ENCODE data around the gene AGTRAP. TPM values are rescaled to one million over a fixed set of nuclear protein-coding genes. Genes with fewer than 3 reads are reported as not detected.

AGTRAP gene, protein sequence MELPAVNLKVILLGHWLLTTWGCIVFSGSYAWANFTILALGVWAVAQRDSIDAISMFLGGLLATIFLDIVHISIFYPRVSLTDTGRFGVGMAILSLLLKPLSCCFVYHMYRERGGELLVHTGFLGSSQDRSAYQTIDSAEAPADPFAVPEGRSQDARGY
- total RNA-seq, result 43.4 and 59.9 TPM in 2 replicates

GRCh38 chr1:11735854-11736745, at the start of gene AGTRAP:
AGTRAP (plus strand) TSS chr1:11736136; CDS start chr1:11736209, 73 bp downstream.

GRCh38 chr1:11691302-11691914, 44.5 kb upstream of the AGTRAP start, which contains the start of gene DRAXIN:
DRAXIN (plus strand) TSS chr1:11691710; CDS start chr1:11706259, 14,549 bp downstream.

DNA sequence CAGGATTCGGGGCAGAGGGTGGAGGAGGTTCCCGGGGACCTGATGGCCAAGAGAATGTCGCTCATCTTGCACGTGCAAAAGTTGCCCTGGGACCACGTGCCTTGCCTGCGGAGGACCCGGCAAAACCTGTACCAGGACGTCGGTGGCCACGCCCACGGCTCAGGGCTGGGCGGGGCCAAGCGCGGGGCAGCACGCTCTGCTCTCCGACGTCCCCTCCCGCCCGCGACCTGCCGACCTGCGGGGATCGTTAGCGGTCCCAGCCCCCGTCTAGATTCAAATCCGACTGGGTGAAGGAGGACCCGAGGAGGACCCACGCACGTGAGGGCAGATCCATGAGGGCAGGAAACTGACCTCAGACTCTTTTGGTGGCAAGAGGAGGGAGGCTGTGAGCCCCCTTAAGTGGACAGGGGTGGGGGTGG, 26.1 kb downstream of the AGTRAP start, which contains the start of gene C1orf167:
C1orf167 (plus strand) TSS at position 206 of the 419 bp plus-strand sequence. CDS start 2,208 bp downstream, outside the sequence.

Other genes starting within 250 kb of the AGTRAP start
- gene FBXO2, start 81.7 kb upstream of the AGTRAP start, total RNA-seq, result 1.4 and 3.4 TPM in 2 replicates
- gene FBXO44, start 81.3 kb upstream of the AGTRAP start, total RNA-seq, result 13.8 and 14.5 TPM in 2 replicates
- gene FBXO6, start 71.9 kb upstream of the AGTRAP start, total RNA-seq, result 2.9 and 7.4 TPM in 2 replicates
- 31.2 and 36.8 TPM in 2 replicates for gene MAD2L2, start 55.0 kb upstream of the AGTRAP start, total RNA-seq
- 0.69 and 0.72 TPM in 2 replicates for gene DRAXIN, start 44.4 kb upstream of the AGTRAP start, total RNA-seq
- 0.20 TPM in 2 replicates for gene C1orf167, start 26.1 kb downstream of the AGTRAP start, total RNA-seq
- 36.9 and 39.1 TPM in 2 replicates for gene MTHFR, start 69.8 kb downstream of the AGTRAP start, total RNA-seq
- gene CLCN6, start 70.1 kb downstream of the AGTRAP start, total RNA-seq, result 9.0 and 13.1 TPM in 2 replicates
- not detected in 2 replicates for gene NPPA, start 111.6 kb downstream of the AGTRAP start, total RNA-seq
- not detected in 2 replicates for gene NPPB, start 122.8 kb downstream of the AGTRAP start, total RNA-seq
- gene KIAA2013, start 190.3 kb downstream of the AGTRAP start, total RNA-seq, result 105 and 126 TPM in 2 replicates
- gene PLOD1, start 198.6 kb downstream of the AGTRAP start, total RNA-seq, result 1,597 and 1,997 TPM in 2 replicates
- 65.7 and 79.8 TPM in 2 replicates for gene MFN2, start 244.3 kb downstream of the AGTRAP start, total RNA-seq

Measured in smooth muscle cell of the pulmonary artery (primary cell).